ENCODE measurements around the gene CTTNBP2NL.
"Not testable (repeated sequence)": the region's sequence is repeated elsewhere in the genome, so short reads cannot be mapped to it uniquely, and the experiment has no call there.

Gene CTTNBP2NL

DNA sequence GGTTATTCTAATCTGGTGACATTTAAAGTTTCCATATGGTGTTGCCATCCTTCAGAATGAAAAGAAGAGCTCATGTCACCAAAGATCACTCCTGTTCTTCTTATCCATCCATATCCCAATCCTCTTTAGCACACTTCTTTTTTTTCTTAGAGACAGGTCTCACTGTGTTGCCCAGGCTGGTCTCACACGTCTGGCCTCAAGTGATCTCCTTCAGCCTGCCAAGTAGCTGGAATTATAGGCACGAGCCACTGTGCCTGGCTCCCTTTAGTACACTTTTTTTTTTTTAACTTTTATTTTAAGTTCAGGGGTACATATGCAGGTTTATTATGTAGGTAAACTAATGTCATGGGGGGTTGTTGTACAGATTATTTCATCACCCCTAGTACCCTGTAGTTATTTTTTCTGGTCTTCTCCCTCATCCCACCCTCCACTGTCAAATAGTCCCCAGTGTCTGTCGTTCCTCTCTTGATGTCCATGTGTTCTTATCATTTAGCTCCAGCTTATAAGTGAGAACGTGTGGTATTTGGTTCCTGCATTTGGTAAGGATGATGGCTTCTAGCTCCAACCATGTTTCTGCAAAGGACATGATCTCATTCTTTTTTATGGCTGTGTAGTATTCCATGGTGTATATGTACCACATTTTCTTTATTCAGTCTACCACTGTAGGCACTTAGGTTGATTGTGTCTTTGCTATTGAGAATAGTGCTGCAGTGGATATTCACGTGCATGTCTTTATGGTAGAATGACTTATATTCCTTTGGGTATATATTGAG is 40.6 kb downstream of the CTTNBP2NL start:
- Histone ChIP-seq H2AK5ac (ENCODE audit: low read length) (no peak overlapping the region), H3K27me3 (ENCODE audit: insufficient read depth, low read length, poor library complexity) (no peaks in the 10 kb centered on the region), H3K4me1 (ENCODE audit: control insufficient read depth, low read depth, low read length) (no peaks in the 10 kb centered on the region), H3K4me2 (ENCODE audit: low read length) (no peak overlapping the region), H4K8ac (ENCODE audit: low read depth, low read length) (no peak overlapping the region), H3K23ac (ENCODE audit: low read length) (no peak overlapping the region), H3K9ac (ENCODE audit: low read length) (no peak overlapping the region), H3K27ac (ENCODE audit: low read depth, low read length) (no peak overlapping the region), H3K4me3 (ENCODE audit: low read length) (no peak overlapping the region), H3K79me1 (ENCODE audit: low read length) (no peaks in the 10 kb centered on the region), H2BK120ac (ENCODE audit: low read depth, low read length) (no peak overlapping the region), H3K79me2 (ENCODE audit: control insufficient read depth, insufficient read depth, low read length) (no peaks in the 10 kb centered on the region), H3K36me3 (ENCODE audit: control insufficient read depth, insufficient read depth, low read length) (no peaks in the 10 kb centered on the region), H3K18ac (ENCODE audit: low read length) (no peak overlapping the region), H4K5ac (ENCODE audit: low read length) (no peak overlapping the region), H3K56ac (ENCODE audit: low read length) (no peak overlapping the region), H2BK15ac (replicated peaks; ENCODE audit: low read depth) (no peak overlapping the region), H2BK5ac (ENCODE audit: low read length) (no peak overlapping the region), H3K4ac (ENCODE audit: low read depth, low read length) (no peak overlapping the region)
- WGBS (ENCODE audit: extremely low coverage, insufficient coverage, low lambda C conversion rate): no CpG with 5 or more reads among the region's 5 CpGs
- no peak for DNase-seq

- not testable (repeated sequence) for H3K23ac ChIP-seq (ENCODE audit: low read length); H3K4me2 ChIP-seq (ENCODE audit: low read length)
Observed at GRCh38 chr1:112438156-112438555, 42.1 kb downstream of the CTTNBP2NL start.

GRCh38 chr1:112439592-112439991 is 43.6 kb downstream of the CTTNBP2NL start:
- Histone ChIP-seq H3K23ac (ENCODE audit: low read length) (no peak overlapping the region), H3K4me3 (ENCODE audit: low read length) (no peak overlapping the region), H3K4me1 (ENCODE audit: control insufficient read depth, low read depth, low read length) (no peaks in the 10 kb centered on the region), H3K27me3 (ENCODE audit: insufficient read depth, low read length, poor library complexity) (no peaks in the 10 kb centered on the region), H3K79me2 (ENCODE audit: control insufficient read depth, insufficient read depth, low read length) (no peaks in the 10 kb centered on the region), H3K4me2 (ENCODE audit: low read length) (no peak overlapping the region), H2BK5ac (ENCODE audit: low read length) (no peak overlapping the region), H3K9ac (ENCODE audit: low read length) (no peak overlapping the region), H2AK5ac (ENCODE audit: low read length) (no peak overlapping the region), H3K36me3 (ENCODE audit: control insufficient read depth, insufficient read depth, low read length) (no peaks in the 10 kb centered on the region), H3K18ac (ENCODE audit: low read length) (no peak overlapping the region), H4K8ac (ENCODE audit: low read depth, low read length) (no peak overlapping the region), H4K5ac (ENCODE audit: low read length) (no peak overlapping the region), H2BK15ac (replicated peaks; ENCODE audit: low read depth) (no peak overlapping the region), H3K4ac (ENCODE audit: low read depth, low read length) (no peak overlapping the region), H3K27ac (ENCODE audit: low read depth, low read length) (no peak overlapping the region), H3K79me1 (ENCODE audit: low read length) (no peaks in the 10 kb centered on the region), H3K56ac (ENCODE audit: low read length) (no peak overlapping the region), H2BK120ac (ENCODE audit: low read depth, low read length) (no peak overlapping the region)
- DNase-seq: no peak
- WGBS (ENCODE audit: extremely low coverage, insufficient coverage, low lambda C conversion rate): no CpG with 5 or more reads among the region's 2 CpGs

More at GRCh38 chr1:112438156-112438555, 42.1 kb downstream of the CTTNBP2NL start:
- H3K4ac ChIP-seq (ENCODE audit: low read depth, low read length); H3K27ac ChIP-seq (ENCODE audit: low read depth, low read length); H4K5ac ChIP-seq (ENCODE audit: low read length); H2BK5ac ChIP-seq (ENCODE audit: low read length); H2BK120ac ChIP-seq (ENCODE audit: low read depth, low read length); H3K4me1 ChIP-seq (ENCODE audit: control insufficient read depth, low read depth, low read length); H3K79me2 ChIP-seq (ENCODE audit: control insufficient read depth, insufficient read depth, low read length); H2AK5ac ChIP-seq (ENCODE audit: low read length); H3K36me3 ChIP-seq (ENCODE audit: control insufficient read depth, insufficient read depth, low read length); H3K56ac ChIP-seq (ENCODE audit: low read length); H3K9ac ChIP-seq (ENCODE audit: low read length); H2BK15ac ChIP-seq (replicated peaks; ENCODE audit: low read depth); H3K27me3 ChIP-seq (ENCODE audit: insufficient read depth, low read length, poor library complexity); H3K4me3 ChIP-seq (ENCODE audit: low read length); DNase-seq; H3K79me1 ChIP-seq (ENCODE audit: low read length); H3K18ac ChIP-seq (ENCODE audit: low read length); H4K8ac ChIP-seq (ENCODE audit: low read depth, low read length): not testable (repeated sequence)
- no CpG with 5 or more reads among the region's 2 CpGs for WGBS (ENCODE audit: extremely low coverage, insufficient coverage, low lambda C conversion rate)

GRCh38 chr1:112440574-112440973 is 44.6 kb downstream of the CTTNBP2NL start:
- H3K79me1 ChIP-seq (ENCODE audit: low read length): peaks cover 3% of the 10 kb centered on the region
- H2AK5ac ChIP-seq (ENCODE audit: low read length): no peak overlapping the region
- H3K79me2 ChIP-seq (ENCODE audit: control insufficient read depth, insufficient read depth, low read length): no peaks in the 10 kb centered on the region
- no peak overlapping the region for H3K4me3 ChIP-seq (ENCODE audit: low read length)
- no peak overlapping the region for H3K27ac ChIP-seq (ENCODE audit: low read depth, low read length)
- H3K27me3 ChIP-seq (ENCODE audit: insufficient read depth, low read length, poor library complexity): no peaks in the 10 kb centered on the region
- no peak overlapping the region for H3K9ac ChIP-seq (ENCODE audit: low read length)
- H3K56ac ChIP-seq (ENCODE audit: low read length): no peak overlapping the region
- H3K18ac ChIP-seq (ENCODE audit: low read length): no peak overlapping the region
- no peaks in the 10 kb centered on the region for H3K36me3 ChIP-seq (ENCODE audit: control insufficient read depth, insufficient read depth, low read length)
- no peak for DNase-seq
- H3K4me1 ChIP-seq (ENCODE audit: control insufficient read depth, low read depth, low read length): no peaks in the 10 kb centered on the region
- no peak overlapping the region for H2BK5ac ChIP-seq (ENCODE audit: low read length)
- no CpG with 5 or more reads among the region's 5 CpGs for WGBS (ENCODE audit: extremely low coverage, insufficient coverage, low lambda C conversion rate)
- no peak overlapping the region for H2BK15ac ChIP-seq (replicated peaks; ENCODE audit: low read depth)
- H4K5ac ChIP-seq (ENCODE audit: low read length): no peak overlapping the region
- no peak overlapping the region for H3K4me2 ChIP-seq (ENCODE audit: low read length)
- H2BK120ac ChIP-seq (ENCODE audit: low read depth, low read length): no peak overlapping the region
- H4K8ac ChIP-seq (ENCODE audit: low read depth, low read length): no peak overlapping the region
- H3K4ac ChIP-seq (ENCODE audit: low read depth, low read length): no peak overlapping the region
- no peak overlapping the region for H3K23ac ChIP-seq (ENCODE audit: low read length)

GRCh38 chr1:112444269-112444668 is 48.3 kb downstream of the CTTNBP2NL start:
- Histone ChIP-seq H3K27ac (ENCODE audit: low read depth, low read length) (no peak overlapping the region), H2BK120ac (ENCODE audit: low read depth, low read length) (no peak overlapping the region), H2BK5ac (ENCODE audit: low read length) (no peak overlapping the region), H3K4me3 (ENCODE audit: low read length) (no peak overlapping the region), H3K23ac (ENCODE audit: low read length) (no peak overlapping the region), H3K4me1 (ENCODE audit: control insufficient read depth, low read depth, low read length) (no peaks in the 10 kb centered on the region), H4K5ac (ENCODE audit: low read length) (no peak overlapping the region), H3K79me1 (ENCODE audit: low read length) (peaks cover 3% of the 10 kb centered on the region), H2BK15ac (replicated peaks; ENCODE audit: low read depth) (no peak overlapping the region), H3K79me2 (ENCODE audit: control insufficient read depth, insufficient read depth, low read length) (no peaks in the 10 kb centered on the region), H3K4ac (ENCODE audit: low read depth, low read length) (no peak overlapping the region), H3K56ac (ENCODE audit: low read length) (no peak overlapping the region), H3K36me3 (ENCODE audit: control insufficient read depth, insufficient read depth, low read length) (no peaks in the 10 kb centered on the region), H3K4me2 (ENCODE audit: low read length) (no peak overlapping the region), H3K18ac (ENCODE audit: low read length) (no peak overlapping the region), H3K9ac (ENCODE audit: low read length) (no peak overlapping the region), H3K27me3 (ENCODE audit: insufficient read depth, low read length, poor library complexity) (no peaks in the 10 kb centered on the region), H2AK5ac (ENCODE audit: low read length) (no peak overlapping the region), H4K8ac (ENCODE audit: low read depth, low read length) (no peak overlapping the region)
- WGBS (ENCODE audit: extremely low coverage, insufficient coverage, low lambda C conversion rate): no CpG with 5 or more reads among the region's 1 CpG
- no peak for DNase-seq

DNA sequence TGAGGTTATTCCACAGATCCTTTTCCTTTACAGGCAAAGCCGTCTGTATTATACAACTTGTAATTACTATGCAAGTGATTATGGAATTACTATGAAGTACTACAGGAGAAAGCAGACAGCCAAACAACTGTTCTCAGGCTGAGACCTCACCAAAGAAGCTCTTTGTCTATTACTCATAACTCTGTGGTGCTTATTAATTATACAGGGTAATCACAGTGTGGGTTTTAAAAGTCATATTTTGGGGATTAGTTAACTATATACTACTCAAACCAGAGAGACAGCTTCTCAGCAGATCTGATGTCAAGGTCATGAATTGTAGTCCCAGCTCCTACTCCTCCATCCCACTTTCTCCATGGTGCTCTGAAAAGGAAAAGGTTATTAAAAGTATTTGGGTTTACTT is 49.6 kb downstream of the CTTNBP2NL start:
- Histone ChIP-seq H3K4me3 (ENCODE audit: low read length) (no peak overlapping the region), H3K23ac (ENCODE audit: low read length) (no peak overlapping the region), H3K79me1 (ENCODE audit: low read length) (peaks cover 3% of the 10 kb centered on the region), H3K56ac (ENCODE audit: low read length) (no peak overlapping the region), H3K4ac (ENCODE audit: low read depth, low read length) (no peak overlapping the region), H4K8ac (ENCODE audit: low read depth, low read length) (no peak overlapping the region), H2BK5ac (ENCODE audit: low read length) (no peak overlapping the region), H3K27me3 (ENCODE audit: insufficient read depth, low read length, poor library complexity) (no peaks in the 10 kb centered on the region), H3K27ac (ENCODE audit: low read depth, low read length) (no peak overlapping the region), H2BK15ac (replicated peaks; ENCODE audit: low read depth) (no peak overlapping the region), H3K36me3 (ENCODE audit: control insufficient read depth, insufficient read depth, low read length) (no peaks in the 10 kb centered on the region), H2AK5ac (ENCODE audit: low read length) (no peak overlapping the region), H2BK120ac (ENCODE audit: low read depth, low read length) (no peak overlapping the region), H3K79me2 (ENCODE audit: control insufficient read depth, insufficient read depth, low read length) (no peaks in the 10 kb centered on the region), H3K9ac (ENCODE audit: low read length) (no peak overlapping the region), H3K4me1 (ENCODE audit: control insufficient read depth, low read depth, low read length) (no peaks in the 10 kb centered on the region), H4K5ac (ENCODE audit: low read length) (no peak overlapping the region), H3K4me2 (ENCODE audit: low read length) (no peak overlapping the region), H3K18ac (ENCODE audit: low read length) (no peak overlapping the region)
- DNase-seq: no peak
- WGBS (ENCODE audit: extremely low coverage, insufficient coverage, low lambda C conversion rate): no CpG with 5 or more reads among the region's 1 CpG

Measured in mesendoderm (in vitro differentiated cells).